Stimulated activated CD8-positive, alpha-beta memory T cell treated with anti-CD3 and anti-CD28 coated beads, Interleukin-2, amount 100 ng/mL, for 48 hours (primary cell): ENCODE data around the gene PLPPR5.
"Not testable (repeated sequence)": the region's sequence is repeated elsewhere in the genome, so short reads cannot be mapped to it uniquely, and the experiment has no call there.

Source experiments
- DNase-seq, 2 donors: peaks; one replicate each; pipeline ENCODE4 v3.0.0-alpha.2; 2020; ENCODE audit warnings: low read depth in 2 of 2

Gene PLPPR5

GRCh38 chr1:98919211-98919610 lies 85.5 kb downstream of the PLPPR5 start:
- no peak for DNase-seq

DNA sequence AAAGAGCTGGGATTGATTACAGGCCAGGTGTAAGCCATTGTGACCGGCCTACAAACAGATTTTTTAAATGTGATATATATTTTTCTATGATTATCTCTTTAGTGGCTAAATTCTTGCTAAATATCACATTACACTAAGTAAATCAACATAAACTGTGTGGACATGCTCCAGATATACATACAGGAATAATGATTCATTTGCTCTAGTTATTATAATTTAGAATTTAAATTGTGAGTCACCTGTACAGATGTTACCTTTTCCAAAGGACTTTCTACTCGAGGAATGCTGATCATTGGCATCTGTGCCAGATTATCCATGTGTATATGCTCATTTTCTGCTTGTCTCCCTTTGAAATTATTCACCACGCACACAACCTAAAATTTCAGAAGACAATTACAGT lies 90.1 kb downstream of the PLPPR5 start:
- no peak for DNase-seq

DNA sequence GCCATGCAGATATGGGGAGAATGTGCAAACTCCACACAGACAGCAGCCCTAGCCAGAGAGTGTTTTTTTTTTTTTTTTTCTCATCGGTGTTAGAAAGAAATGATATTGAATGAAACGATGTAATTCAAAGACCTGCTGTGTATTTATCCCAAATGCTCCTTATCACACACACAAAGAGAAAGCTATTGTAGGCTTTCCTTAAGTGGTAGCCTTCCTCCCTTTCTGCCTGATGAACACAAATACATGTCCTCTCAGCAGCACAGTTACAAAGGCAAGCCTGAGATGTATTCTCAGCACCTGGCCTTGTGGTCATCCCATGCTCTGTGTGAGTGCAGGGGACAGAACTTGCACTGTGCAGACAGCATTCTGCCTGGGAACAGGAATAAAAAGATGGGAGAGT lies 93.8 kb downstream of the PLPPR5 start:
- no peak for DNase-seq

- DNase-seq, result no peak
Measured at GRCh38 chr1:98908980-98909379, 95.7 kb downstream of the PLPPR5 start.

GRCh38 chr1:98906809-98907208 lies 97.9 kb downstream of the PLPPR5 start:
- DNase-seq, result no peak

DNA sequence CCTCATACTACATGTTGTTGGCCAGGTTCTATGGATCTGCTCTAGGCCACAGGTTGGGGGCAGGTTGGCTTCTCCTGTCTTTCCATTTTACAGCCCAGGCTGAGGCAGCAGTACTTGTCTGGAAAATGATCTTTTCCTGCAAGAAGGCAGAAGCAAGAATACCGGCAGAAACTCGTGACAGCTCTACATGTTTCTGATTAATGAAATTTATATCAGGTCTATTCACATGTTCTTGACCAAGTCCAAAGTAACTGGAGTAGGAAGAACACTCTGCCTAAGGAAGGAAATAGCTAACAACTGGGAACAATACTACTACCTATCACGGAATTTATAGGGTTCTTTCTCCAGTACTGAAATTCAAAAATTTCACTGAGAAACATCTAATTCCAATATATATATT lies 98.3 kb downstream of the PLPPR5 start:
- DNase-seq, result no peak

DNA sequence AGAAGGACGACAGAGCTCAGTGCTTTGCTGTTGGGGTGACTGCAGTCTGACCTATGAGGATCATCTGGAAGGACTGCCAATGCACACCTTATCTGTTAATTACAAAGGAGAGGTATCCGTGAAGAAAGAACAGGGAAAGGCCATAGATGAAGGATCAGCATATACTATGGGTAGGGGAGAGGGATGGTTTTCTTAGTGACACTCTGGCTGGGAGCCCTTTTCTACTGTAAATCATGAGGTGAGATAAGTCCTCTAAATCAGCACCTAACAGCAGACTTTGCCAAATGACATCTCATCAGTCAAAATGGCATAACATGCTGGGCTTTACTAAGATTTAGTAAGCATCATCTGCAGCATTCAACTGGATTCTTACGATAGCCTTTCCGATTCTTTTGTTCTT lies 100.0 kb downstream of the PLPPR5 start:
- no peak for DNase-seq

DNA sequence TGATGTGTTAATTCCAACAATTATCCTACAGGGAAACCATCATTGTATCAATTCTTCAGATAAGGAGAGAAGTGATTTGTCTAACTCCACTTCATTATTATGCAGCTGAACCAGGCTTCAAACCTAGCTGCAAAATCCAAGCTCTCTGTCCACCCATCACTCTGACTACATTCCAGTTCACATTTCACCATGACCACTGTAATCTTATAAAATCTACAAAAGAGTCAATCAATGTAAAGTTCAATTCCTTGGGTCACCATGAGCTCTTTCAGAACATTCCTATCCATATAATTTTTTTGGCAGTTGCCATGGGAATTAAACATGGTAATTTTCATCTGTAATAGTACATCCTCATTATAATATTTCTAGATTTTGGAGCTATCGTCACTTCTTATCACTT lies 100.9 kb downstream of the PLPPR5 start:
- DNase-seq, result no peak

DNA sequence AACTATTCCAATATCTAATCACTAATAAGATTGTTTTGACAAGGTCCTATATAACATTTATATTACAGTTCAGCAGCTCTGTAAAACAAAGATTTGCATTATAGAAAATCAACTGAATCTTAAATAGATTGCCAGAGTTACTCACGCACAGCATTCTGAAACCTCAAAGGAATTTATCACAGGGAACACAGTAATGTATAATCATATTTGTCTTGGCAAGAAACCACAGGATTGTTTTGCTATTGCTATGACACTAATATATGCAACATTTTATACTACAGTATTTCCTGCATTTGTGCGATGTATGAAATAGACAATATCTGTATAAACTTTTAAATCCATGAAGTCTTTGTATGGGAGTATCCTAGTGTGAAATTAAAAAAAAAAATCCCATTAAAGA lies 101.4 kb downstream of the PLPPR5 start:
- no peak for DNase-seq

DNA sequence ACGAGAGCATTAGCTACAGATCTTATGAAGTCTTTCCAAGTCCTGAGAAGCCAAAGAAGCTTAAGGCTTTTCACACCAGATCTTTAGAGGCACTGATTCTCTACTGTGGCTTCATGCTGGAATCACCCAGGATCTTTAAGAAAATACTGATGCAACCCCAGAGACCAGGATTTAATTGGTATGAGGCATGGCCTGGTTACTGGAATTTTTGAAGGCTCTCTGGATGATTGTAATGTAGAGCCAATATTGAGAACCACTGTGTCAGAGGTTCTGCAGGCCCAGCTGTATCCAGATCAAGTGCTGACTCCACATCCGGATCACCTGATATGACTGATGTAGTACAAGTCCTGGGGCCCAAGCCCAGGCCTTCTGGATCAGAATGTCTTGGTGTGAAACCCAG lies 105.7 kb downstream of the PLPPR5 start:
- DNase-seq, result no peak

DNA sequence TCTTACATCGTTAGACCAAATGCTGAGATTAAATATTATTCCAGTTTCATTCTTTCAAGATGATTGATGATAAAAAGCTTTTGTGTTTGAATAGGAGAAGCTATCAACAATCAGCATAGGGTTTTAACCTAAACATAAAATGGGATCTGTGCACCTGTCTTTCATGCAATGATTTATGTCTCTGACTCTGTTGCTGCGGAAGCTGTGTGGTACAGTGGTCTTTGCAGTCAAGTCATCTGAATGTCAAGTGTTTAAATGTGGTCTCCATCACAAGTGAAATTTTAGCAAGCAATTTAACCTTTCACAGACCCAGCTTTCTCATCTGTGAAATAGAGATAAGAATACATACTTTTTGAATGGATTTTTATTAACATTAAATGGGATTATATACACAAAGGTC lies 107.2 kb downstream of the PLPPR5 start:
- no peak for DNase-seq

DNA sequence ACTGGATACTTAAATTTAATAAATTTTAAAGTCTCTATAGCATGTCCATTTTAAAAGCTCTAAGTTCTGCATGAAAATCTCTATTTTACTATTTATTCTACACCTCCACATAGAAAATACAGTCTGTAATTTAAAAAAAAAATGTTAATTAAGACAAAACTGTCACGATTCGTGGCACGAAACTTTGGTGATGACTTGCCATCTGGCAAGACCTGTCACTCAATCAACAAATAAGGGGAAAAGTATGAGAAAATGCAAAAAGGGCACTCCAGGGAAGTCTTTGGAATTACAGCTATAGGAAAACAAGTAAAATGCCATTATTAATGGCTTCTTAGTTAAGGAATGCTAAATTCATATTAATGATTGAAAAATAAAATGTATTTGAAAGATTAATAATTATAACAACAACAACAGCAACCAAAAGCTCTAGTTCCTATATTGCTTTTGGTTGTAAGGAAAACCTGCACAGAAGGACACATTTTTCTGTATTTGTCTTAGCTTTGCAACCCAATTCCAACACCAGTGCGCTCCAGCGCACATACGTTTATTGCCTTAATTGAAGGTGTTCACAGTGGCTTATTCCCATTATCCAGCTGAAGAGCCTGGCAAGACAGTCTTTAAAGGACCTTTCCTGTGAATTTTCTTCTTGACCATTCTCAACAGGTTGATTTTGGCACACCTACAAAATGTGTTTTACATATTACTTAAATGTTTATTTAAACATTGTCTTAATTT lies 107.8 kb downstream of the PLPPR5 start:
- DNase-seq, result no peak

GRCh38 chr1:98893371-98893770 lies 111.3 kb downstream of the PLPPR5 start:
- no peak for DNase-seq

DNA sequence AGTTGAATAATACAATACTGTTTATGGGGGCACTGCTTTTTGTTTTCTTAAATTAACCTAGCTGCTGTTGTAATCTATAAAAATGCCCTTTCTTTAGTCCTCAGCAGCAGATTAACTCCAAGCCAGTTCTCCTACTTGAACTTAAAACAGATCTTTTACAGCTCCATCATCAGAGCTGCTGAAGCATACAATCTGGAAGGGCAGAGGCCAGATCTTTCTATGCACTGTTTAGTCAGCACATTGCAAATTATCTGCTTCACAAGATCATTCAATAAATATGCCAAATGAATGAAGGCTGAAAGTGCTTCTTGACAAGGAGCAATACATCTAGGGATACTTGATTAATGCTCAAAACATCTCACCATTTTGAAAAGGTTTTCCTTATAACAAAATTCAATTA lies 115.8 kb downstream of the PLPPR5 start:
- no peak for DNase-seq

DNA sequence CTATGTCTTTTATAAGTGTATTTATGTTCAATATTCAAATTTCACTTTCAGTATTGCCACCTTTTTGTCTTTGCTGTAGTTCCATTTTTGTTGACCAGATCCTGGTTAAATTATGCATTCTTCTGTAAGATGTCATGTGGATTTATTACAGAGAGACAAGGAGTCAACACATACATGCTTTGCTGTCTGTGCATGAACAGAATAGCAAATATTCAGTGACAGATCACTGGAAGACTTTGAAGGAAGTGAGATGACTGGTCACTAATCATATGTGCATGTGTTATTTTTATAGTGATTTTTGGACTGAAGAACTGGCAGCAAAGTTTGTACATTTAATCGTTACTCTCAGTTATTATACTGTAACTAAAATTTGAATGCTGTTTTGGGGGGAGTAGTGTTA lies 117.2 kb downstream of the PLPPR5 start:
- no peak for DNase-seq

GRCh38 chr1:98884864-98885263 lies 119.8 kb downstream of the PLPPR5 start:
- DNase-seq, result no peak

DNA sequence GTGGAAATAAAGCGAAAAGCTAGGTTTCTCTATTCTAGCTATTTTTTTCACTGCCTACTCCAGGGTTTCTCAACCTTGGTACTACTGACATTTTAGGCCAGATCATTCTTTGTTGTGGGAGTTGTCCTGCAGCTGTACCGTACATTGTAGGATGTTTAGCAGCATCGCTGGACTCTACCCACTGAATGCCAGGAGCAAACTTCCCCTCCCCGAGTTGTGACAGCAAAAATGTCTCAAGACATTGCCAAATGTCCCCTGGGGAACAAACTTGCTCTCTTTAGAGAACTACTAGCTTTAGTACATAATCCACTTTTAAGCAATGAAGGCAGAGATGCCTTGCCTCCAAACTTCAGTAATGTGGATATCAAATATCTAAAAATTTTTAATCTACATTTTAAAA lies 122.8 kb downstream of the PLPPR5 start:
- no peak for DNase-seq

DNA sequence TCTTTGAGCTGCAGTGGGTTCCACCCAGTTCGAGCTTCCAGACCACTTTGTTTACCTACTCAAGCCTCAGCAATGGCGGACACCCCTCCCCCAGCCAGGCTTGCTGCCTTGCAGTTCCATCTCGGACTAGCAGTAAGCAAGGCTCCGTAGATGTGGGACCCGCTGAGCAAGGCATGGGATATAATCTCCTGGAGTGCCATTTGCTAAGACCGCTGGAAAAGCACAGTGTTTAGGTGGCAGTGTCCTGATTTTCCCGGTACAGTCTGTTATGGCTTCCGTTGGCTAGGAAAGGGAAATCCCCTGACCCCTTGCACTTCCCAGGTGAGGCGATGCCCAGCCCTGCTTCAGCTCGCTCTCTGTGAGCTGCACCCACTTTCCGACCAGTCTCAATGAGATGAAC lies 123.4 kb downstream of the PLPPR5 start:
- DNase-seq, result not testable (repeated sequence)

DNA sequence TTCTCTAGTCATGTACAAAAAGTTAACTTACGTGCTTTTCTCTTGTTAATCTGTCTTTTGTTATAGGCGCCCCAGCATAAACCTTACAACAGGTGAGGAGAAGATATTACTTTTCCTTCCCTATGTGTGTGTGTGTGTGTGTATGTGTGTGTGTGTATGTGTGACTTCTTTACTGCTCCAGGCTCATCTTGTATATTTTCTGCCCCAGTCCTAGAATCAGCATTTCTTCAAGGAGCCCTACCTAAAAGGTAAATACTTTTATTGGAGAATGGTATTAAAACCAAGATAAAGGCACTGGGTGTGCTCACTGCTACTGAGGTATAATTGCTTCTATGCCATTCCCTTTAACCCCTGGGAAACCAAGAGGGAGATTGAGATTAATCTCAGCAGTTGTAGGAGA lies 129.8 kb downstream of the PLPPR5 start:
- DNase-seq, result no peak

- no peak for DNase-seq
Measured at GRCh38 chr1:98870959-98871903, 133.4 kb downstream of the PLPPR5 start.

- no peak for DNase-seq
Measured at GRCh38 chr1:98865796-98866195, 138.9 kb downstream of the PLPPR5 start.

GRCh38 chr1:98860329-98860728 lies 144.3 kb downstream of the PLPPR5 start:
- DNase-seq, result no peak

- no peak for DNase-seq
Measured at GRCh38 chr1:98854137-98854536, 150.5 kb downstream of the PLPPR5 start.
